ENCODE results near the gene RFLNA.

DNA sequence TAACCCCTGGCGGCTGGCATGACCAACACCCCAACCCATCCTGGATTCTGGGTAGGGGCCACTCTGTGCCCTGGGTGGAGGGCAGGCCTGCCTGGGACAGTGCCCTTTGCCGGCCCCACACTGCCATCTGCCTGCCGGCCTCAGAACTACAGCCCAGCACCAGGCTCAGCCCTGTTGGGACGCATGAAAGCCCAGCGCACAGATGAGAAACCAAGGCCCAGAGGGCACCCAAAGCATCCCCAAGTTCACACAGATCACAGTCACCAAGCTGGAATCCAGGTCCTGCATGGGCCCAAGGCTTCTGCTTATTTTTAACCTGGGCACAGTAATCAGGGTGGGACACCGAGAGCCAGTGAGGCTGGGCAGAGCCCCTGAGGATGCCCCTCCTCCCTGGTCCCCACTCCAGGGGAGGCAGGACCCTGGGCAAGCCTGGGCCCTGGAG lies 26.2 kb downstream of the RFLNA start:
- TF ChIP-seq CEBPB (IDR thresholded peaks at IDR 0.05), result no peak
- peak; percentile 90 for TF ChIP-seq RAD21 (IDR thresholded peaks at IDR 0.05; ENCODE audit: low read depth)

Measured in Ishikawa (cell line).